ENCODE measurements around the gene JPH3.

Gene JPH3

DNA sequence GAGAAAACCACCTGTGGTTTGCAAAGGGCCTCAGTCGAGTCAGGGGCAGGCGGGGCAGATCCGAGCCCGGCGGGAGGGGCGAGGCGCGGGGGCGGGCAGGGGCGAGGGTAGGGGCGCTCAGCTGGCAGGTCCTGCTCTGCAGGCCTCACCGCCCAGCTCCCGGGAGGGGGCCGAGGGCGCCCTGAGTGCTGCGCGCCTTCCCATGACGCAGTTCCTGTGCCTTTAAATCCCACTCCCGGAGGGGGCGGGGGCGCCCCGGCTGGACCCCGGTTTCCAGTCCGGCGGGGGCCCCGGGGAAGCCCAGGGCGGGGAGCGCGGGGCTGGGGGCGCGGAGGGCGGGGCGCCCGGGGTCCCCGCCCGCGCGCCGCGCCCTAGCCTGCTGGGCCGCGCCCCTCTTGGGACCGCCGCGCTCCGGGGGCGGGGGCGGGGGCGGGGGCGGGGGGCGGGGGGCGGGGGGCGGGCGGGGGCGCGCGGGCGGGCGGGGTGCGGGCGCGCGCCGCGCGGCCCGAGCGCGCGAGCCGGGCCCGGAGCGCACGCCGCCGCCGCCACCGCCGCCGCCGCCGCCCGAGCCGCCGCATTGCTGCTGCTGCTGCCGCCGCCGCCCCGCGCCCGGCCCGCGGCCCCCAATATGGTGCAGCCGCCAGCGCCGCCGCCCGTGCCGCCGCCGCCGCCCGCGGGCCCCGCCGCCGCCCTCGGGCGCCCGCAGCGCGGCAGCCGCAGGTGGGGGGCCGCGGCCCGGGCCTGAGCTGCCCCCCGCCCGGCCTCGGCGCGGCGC lies at the start of gene JPH3:
Gene JPH3 (plus strand): TSS at position 508 of the 775 bp plus-strand sequence. CDS start 639 bp downstream, outside the sequence.
- FAIRE-seq (no peak), DNase-seq (ENCODE audit: low spot score) (no peak)

DNA sequence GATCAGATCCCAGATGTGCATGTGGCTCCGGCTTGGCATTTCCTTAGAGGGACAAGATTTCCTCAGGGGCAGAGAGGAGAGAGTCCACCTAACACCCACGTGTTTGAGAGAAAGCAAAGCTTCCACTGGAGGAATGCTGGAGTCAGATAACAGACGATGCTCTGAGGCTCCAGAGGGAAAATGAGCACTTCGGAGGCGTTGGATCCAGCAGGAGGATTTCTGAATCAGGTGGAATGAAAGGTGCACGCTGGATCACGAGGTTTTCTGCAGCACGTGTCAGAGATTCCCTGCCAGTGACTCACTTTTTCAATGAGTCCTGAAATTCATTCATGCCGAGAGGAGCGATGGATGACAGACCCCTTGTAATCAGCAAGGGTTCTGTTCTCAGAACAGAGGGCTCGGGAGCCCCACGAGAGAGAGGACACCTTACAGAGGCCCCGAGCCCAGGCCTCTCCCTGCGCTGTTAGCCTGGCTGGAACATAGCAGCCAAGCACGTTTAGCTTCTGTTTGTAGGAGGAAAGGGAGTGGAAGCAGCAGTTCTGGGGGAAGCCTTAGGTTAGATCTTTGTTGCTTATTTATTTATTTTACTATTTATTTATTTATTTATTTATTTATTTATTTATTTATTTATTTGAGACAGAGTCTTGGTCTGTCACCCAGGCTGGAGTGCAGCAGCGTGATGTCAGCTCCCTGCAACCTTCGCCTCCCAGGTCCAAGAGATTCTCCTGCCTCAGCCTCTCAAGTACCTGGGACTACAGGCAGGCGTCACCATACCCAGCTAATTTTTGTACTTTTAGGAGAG lies 49.3 kb upstream of the JPH3 start:
- FAIRE-seq (no peak), DNase-seq (ENCODE audit: low spot score) (peak; percentile 30)

DNA sequence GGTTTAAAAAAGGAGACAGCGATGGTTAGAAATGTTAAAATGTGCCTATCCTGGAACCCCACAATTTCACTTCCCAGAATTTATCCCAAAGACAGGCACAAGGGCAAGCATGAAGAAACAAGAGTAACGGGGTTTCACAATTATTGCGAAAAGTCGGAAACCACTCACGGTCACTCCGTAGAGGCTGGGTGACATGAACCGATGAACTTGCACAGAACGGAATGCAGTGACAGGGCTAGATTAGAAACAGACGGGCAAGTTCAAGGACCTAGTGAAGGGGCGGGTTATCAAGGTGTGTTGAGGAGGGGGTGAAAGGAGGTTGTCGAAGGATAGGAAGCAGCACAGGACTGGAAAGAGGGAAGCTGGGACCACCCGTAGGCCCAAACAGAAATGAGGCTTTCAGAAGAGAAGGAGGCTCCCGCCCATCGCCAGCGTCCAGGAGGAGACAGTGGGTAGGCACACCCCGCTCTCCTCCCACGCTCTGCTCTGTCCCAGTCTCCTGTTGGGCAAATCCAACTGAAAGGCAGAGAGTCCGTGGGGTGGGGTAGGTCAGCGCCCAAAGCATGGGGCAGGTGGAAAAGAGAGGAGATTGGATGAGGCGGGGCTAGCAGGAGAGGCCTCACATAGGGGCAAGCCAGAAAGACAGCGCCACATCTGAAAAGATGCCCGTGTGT lies 47.4 kb upstream of the JPH3 start:
- DNase-seq (ENCODE audit: low spot score) (no peak), FAIRE-seq (no peak)

DNA sequence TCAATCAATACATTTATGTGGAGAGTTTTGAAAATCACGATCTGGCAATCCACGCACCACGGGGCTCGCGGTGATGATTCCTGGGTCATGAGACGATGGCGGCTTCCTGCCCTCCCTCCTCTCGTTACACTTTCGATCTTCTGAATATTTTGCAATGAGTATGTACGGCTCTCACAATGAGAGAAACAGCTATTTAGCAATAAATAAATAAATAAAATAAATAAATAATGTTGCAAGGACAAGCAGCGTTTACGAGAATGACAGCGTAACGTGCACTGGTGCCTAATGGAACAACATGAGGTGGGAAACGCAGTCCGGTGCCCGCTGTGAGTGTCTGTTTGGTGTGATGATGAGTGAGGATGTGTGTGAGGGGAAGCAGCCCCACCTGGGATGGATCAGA lies 46.7 kb upstream of the JPH3 start:
- no peak for FAIRE-seq
- DNase-seq (ENCODE audit: low spot score): no peak

DNA sequence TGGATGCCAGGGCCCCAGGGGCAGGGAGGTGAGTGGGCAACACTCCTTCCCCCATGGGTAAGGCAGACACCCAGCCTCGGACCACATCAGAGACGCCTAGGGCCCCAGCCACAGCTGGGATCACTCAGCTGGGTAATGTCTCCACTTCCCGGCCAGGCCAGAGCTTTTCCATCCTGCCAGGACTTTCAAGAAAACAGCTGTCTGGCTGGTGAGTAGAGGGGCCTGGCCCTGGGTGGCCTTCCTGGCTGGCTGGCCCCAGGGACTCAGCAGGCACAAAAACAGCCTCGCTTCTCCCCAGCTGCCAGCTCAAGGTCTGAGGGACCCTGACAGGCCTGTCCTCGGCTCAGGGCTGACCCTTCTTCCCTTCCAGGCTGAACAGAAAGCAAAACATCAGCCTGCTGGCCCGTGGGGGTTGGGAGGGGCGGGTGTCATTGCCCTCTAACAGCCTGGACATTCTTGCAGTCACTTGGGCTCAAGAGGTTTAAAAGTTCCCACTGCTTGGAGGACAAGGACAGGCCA lies 45.3 kb upstream of the JPH3 start:
- DNase-seq (ENCODE audit: low spot score) (no peak), FAIRE-seq (no peak)

DNA sequence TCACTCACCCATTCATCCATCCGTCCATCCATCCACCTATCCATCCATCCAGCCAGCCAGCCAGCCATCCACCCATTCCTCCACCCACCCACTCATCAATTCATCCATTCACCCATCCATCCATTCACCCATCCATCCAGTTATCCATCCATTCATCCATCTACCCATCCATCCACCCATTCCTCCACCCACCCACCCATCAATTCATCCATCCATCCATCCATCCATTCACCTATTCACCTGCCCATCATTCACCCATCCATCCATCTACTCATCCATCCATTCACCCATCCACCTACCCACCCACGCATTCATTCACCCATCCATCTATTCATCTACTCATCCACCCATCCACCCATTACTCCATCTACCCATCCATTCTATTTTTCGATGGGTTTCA lies 43.6 kb upstream of the JPH3 start:
- FAIRE-seq (no peak), DNase-seq (ENCODE audit: low spot score) (no peak)

DNA sequence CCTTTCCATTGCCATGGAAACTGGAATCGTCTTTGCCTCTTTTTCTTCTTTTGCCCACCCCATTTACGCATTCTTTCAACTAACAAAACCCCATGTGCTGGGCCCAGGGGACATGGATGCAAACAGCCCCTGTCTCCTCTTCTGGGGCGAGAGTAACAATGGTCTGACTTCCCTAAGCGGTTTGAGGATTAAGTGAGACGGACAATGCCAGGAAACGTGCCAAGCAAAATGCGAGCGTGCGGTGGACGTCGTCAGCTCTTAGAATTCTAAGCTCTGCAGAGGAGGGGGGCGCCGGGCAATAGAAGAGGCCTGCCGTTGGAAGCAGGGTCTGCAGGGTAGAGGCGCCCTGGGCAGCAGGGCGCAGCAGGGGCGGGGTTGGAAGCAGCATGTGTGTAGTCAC lies 42.4 kb upstream of the JPH3 start:
- no peak for DNase-seq (ENCODE audit: low spot score)
- FAIRE-seq: no peak

DNA sequence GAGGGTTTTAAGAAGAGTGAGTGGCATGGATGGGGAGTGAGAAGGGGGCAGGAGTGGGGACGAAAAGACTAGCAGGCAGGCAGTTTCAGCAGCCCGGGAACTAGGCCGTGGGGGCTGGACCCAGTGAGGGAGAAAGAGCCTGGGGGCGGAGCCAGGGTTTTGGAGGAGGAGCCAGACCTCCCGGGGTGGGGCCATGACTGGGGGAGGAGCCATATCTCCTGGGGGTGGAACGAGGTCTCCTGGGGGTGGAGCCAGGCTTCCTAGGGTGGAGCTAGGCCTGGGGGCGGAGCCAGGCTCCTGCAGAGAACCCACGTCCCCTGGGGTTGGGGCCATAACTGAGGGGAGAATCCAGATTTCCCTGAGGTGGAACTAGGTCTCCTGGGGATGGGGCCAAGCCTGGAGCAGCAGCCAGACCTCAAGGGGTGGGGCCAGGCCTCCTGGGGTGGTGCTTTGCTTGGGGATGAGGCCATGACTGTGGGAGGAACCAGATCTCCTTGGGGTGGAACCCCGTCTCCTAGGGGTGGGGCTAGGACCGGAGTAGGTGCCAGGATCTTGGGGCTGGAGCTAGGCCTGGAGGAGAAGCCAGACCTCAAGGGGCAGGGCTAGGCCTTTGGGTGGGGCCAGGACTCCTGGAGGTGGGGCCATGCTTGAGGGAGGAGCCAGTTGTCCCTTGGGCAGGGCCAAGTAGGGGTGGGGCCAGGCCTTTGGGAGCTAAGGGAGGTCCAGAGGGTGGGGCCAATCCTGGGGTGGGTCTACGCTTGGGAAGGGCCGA lies 41.7 kb upstream of the JPH3 start:
- FAIRE-seq (no peak), DNase-seq (ENCODE audit: low spot score) (no peak)

DNA sequence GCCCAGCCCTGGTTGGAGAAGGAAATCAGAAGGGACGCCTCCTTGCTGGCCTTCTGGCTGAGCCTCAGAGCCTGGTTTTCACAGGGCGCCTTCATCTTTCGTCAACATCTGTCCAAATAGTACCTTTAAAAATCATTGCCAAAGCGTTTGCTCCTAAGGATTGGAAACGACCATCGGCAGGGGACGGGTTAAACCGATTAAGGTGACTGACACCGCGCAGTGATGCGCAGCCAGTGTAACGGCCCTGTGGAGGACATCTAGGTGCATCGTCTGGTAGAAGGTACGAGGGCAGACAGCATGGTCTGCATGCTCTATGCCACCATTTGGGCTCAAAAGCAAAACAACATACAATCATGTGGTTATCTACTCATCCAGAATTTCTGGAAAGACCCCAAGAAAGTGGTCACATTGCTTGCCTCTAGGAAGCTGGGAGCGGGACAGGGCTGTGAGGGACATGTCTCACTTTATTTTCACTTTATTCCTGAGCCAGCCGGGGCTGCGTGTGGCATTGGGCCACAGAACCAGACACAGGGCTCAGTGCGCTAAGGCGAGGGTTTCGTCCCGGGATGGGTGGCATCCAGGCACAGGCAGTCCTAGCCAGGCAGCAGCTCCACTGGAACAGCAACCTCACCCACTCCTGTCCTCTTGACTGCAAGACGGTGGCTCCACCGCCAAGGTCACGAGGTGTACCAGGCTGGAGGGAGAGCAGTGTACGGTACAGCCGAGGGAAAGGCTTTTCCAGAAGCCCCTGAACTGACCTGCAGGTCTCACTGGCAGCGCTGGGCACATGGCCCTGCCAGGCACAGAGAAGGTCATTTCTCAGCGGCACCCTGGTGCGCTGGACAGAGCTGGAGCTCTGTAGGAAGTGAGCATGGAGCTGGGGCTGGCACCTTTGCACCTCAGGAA lies 40.9 kb upstream of the JPH3 start:
- FAIRE-seq (no peak), DNase-seq (ENCODE audit: low spot score) (no peak)

DNA sequence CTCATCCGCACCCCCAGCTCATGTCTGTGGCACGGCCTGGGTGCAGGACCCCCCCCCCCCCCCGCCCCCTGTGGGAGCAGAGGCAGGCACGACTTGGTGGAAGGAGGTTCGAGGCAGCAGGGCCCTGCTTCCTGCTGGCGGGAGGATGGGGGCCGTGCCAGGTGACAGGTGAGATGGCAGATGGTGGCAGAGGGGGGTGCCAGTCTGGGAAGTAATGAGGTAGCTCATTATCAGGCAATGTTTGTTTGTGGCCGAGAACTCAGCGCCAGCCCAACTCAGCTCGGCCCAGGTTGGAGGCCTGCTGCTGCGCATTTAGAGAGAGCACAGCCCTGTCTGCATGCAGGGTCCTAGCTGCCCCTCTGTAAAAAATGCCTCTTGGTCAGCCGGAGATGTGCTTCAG lies 40.1 kb upstream of the JPH3 start:
- DNase-seq (ENCODE audit: low spot score) (no peak), FAIRE-seq (no peak)

DNA sequence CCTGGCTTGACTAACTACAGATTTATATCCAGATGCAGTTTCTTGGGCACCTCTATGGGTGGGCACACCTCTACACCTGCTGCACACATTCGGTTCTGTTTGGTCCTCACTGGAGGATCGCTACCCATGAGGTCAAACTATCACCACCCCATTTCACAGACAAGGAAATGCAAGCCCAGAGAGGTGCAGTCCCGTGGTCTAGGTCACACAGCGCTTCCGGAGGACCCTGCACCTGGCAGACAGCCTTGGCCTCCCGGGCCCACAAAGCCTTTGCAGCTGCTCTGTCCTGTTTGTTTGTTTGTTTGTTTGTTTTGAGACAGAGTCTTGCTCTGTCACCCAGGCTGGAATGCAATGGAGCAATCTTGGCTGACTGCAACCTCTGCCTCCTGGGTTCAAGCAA lies 39.3 kb upstream of the JPH3 start:
- no peak for FAIRE-seq
- DNase-seq (ENCODE audit: low spot score): no peak

DNA sequence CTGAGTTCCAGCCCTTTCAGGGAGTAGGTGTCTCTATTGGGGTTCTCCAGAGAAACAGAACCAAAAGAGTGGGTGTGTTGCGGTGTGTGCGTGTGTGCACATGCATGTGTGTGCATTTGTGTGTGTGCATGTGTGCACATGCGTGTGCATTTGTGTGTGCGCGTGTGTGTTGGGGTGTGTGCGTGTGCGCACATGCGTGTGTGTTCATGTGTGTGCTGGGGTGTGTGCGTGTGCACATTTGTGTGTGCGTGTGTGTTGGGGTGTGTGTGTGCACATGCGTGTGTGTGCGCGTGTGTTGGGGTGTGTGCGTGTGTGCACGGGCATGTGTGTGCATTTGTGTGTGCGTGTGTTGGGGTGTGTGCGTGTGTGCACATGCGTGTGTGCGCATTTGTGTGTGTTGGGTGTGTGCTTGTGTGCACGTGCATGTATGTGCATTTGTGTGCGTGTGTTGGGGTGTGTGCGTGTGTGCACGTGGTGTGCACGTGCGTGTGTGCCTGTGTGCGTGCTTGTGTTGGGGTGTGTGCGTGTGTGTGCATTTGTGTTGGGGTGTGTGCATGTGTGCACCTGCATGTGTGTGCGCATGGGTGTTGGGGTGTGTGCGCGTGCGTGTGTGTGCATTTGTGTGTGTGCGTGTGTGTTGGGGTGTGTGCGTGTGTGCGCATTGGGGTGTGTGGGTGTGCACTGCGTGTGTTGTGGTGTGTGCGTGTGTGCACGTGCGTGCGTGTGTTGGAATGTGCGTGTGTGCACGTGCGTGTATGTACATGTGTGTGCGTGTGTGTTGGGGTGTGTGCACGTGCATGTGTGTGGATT lies 38.4 kb upstream of the JPH3 start:
- no peak for DNase-seq (ENCODE audit: low spot score)
- FAIRE-seq: no peak

DNA sequence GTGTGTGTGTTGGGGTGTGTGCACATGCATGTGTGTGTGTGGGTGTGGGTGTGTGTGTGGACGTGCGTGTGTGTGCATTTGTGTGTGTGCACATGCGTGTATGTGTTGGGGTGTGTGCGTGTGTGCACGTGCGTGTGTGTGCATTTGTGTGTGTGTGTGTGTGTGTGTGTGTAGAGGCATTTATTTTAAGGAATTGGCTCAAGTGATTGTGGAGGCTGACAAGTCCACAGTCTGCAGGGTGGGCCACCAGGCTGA lies 37.9 kb upstream of the JPH3 start:
- FAIRE-seq: no peak
- no peak for DNase-seq (ENCODE audit: low spot score)

DNA sequence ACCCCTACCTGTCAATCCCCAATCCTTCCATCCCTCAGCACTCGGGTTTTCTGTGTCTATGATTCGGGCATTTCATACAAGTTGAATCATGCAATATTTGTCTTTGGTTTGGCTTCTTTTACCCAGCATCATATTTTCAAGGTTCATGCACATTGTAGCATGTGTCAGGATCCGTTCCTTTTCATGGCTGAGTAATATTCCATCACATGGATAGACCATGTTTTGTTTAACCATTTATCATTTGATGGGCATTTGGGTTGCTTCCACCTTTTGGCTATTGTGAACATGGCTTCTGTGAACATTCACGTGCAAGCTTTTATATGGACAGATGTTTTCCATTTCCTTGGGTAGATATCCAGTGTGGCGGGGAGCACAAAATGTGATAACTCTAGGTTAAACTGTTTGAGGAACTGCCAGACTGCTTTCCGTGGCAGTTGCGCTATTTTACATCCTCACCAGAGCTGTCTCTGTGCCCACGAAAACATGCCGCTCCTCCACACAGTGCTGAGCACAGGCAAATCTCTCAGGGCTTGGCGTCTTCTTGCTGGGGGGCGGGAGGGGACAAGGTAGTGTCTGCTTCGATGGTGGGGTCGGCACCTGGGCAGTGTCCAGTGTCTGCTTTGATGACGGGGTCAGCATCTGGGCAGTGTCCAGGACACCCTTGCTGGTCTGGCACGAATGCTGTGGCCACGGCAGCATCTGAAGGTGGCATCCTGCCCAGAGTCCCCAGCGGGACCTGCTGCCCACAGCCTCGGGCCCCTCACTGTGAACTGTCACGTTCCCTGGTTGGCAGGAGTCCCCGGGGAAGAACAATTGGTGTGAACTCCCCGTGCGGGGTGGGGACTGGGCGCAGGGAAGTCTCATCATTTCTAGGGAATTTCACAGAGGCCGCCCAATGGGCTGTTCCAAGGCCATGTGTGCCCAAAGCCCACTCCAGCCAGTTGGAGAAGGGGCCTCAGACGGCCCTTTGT lies 32.4 kb upstream of the JPH3 start:
- FAIRE-seq: no peak
- no peak for DNase-seq (ENCODE audit: low spot score)

DNA sequence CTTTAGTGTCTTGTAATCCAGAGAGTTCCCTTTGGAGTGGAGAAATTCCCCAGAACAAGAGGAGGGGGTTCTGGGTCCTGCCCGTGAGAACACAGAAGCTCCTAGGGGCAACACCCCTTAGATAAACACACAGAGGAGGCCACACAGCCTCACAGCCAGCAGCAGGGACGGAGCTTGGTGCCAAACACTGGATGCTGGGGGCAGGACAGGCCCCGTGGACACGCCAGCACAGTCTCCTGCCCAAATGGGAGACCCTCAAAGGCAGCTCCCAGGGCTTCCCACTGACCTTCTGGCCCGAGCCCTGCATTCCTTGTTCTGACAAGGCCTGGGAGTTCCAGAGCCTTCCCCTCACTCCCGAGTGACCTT lies 31.8 kb upstream of the JPH3 start:
- FAIRE-seq (no peak), DNase-seq (ENCODE audit: low spot score) (no peak)

DNA sequence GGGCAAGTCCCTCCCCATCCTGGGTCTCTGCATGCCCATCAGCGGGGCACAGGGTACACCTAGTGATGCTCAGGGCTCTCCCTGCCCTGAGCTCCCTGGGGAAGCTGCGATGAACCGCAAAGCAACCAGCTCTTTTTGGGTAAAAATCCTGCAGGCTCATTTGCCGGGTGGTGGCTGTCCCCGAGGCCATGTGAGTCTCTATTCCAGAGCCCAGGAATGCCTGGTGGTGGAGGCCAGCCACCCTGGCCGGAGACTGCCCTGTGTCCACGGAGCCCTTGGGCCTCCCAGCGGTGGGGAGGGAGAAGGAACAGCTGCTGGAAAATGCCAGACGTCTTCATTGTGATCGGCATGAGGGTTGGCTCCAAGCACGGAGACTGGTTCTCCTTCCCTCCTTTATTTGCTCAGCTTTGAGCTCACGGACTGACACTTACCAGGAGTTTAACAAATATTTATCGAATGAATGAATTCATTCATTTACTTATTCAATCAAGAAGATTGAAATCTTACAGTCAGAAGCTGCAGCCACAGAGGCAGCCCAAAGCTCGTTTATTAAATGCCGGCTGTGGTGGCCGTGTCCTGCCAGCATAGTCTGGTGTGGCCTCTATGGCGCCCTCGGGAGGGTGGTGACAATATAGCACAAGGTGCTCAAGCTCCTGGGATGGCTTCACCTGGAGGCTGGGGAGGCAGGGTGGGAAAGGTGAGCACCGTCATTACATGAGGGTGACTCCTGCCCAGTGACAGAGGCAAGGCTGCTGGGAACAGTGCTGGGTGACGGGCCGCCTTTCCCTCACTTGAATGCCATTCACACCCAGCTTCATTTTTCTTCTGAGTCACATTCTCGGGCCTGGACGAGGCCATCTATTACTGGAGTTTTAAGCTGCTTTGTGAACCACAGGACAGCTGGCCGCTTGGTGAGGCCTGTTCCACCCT lies 31.1 kb upstream of the JPH3 start:
- DNase-seq (ENCODE audit: low spot score) (peak; percentile 29), FAIRE-seq (no peak)

DNA sequence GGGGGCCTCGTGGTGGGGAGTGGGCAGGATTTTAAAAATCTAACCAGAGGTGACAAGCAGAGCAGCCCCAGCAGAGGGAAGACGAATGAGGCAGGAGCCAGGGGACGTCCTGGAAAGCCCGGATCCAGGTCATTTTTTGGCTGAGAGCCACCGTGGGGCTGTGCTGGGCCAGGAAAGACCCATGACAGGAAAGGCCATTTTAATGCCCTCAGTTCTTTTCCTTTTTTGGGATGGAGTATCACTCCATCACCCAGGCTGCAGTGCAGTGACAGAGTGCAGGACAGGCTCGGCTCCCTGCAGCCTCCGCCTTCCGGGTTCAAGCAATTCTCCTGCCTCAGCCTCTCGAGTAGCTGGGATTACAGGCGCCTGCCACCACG lies 30.5 kb upstream of the JPH3 start:
- DNase-seq (ENCODE audit: low spot score) (no peak), FAIRE-seq (no peak)

DNA sequence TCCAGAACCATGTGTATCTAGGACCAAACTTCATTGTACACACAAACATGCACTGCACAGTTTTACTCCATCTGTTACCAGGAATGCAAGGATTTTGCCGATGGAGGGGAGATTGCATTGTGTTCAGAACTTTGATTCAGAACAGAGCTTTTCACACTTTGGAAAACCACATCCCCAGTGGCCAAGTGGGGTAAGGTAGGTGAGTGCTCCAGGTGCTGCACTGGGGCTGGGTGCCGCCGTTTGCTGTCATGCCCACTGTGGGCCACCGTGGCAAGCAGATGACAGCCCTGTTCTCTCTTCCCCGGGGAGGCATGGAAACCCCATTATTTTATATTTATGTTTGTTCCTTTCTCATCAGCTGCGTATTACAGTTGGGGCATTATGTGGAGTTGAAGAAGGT lies 29.3 kb upstream of the JPH3 start:
- no peak for FAIRE-seq
- no peak for DNase-seq (ENCODE audit: low spot score)

Measured in RCC 7860 (cell line).